ENCODE results near the gene SSBP3. TPM values are rescaled to one million over a fixed set of nuclear protein-coding genes. Genes with fewer than 3 reads are reported as not detected.
A peak's percentile ranks its signal among the peaks of the same experiment; 100 is the strongest.

SSBP3 gene
- total and polyA plus RNA-seq, 2 of the 13 experiments (the other 11 are each of a cell fraction or from before 2014, with no cell fraction given): 8.5 to 17.6 TPM

DNA sequence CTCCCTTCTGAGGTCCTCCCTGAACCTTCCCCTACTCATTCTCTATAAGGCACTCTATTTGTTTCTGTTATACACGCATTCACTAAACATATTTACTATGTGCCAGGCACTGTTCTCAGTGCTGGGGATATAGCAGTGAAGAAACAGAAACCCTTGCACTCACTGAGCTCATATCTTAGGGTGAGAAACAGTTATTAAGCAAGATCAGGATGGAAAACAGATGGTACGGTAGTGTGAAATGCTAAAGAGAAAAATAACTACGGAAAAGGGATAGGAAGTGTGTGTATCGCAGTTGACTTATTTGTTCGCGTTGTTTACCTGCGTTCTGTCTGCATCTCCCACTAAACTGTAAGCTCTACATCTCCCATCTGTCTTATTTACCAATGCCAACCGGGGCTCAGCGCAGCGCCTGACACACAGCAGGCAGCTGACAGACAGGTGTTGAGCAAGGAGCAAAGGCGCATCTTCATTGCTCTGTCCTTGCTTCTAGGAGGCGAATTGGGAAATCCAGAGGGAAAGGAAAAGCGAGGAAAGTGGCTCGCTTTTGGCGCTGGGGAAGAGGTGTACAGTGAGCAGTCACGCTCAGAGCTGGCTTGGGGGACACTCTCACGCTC is 206.9 kb downstream of the SSBP3 start (continued):
- peak; percentile 43; the same call in 1 of the 2 replicates for TF ChIP-seq ZNF768 (CRISPR knock-in tag; IDR thresholded peaks at IDR 0.05)
- TF ChIP-seq RXRA (CRISPR knock-in tag; IDR thresholded peaks at IDR 0.05): 0 out of 2 replicates have a peak, but pooled peaks have one; percentile 8
- TF ChIP-seq TOPORS (CRISPR knock-in tag; IDR thresholded peaks at IDR 0.05): 0 out of 2 replicates have a peak, but pooled peaks have one; percentile 59
- no peak for TF ChIP-seq HMG20B (CRISPR knock-in tag; conservative IDR thresholded peaks at IDR 0.05)
- TF ChIP-seq KIAA2018 (CRISPR knock-in tag; IDR thresholded peaks at IDR 0.05; ENCODE audit: borderline replicate concordance): no peak
- peak; percentile 49; the same call in 1 of the 2 replicates for TF ChIP-seq PPARG (CRISPR knock-in tag; conservative IDR thresholded peaks at IDR 0.05)
- no peak for TF ChIP-seq ZNF883 (CRISPR knock-in tag; IDR thresholded peaks at IDR 0.05; ENCODE audit: not compliant biosample characterization)
- no peak for TF ChIP-seq SMARCE1 (IDR thresholded peaks at IDR 0.05; ENCODE audit: borderline replicate concordance)
- TF ChIP-seq ZSCAN31 (CRISPR knock-in tag; IDR thresholded peaks at IDR 0.05; ENCODE audit: low read depth): no peak
- no peak for TF ChIP-seq ZNF138 (CRISPR knock-in tag; IDR thresholded peaks at IDR 0.05; ENCODE audit: low read depth)
- no peak for TF ChIP-seq THAP11 (CRISPR knock-in tag; IDR thresholded peaks at IDR 0.05)
- 0 out of 2 replicates have a peak, but pooled peaks have one; percentile 16 for TF ChIP-seq HMG20A (CRISPR knock-in tag; IDR thresholded peaks at IDR 0.05; ENCODE audit: borderline replicate concordance)
- TF ChIP-seq SYNCRIP (IDR thresholded peaks at IDR 0.05; ENCODE audit: insufficient read depth, low read depth, low read length): no peak
- TF ChIP-seq RBFOX2 (IDR thresholded peaks at IDR 0.05; ENCODE audit: low read depth, low read length): no peak
- no peak for TF ChIP-seq BCL3 (CRISPR knock-in tag; IDR thresholded peaks at IDR 0.05)
- TF ChIP-seq CBX1 (IDR thresholded peaks at IDR 0.05; ENCODE audit: low read depth): no peak
- TF ChIP-seq CHD2 (IDR thresholded peaks at IDR 0.05; ENCODE audit: low read depth, low read length): no peak
- no peak for TF ChIP-seq ESRRA (CRISPR knock-in tag; IDR thresholded peaks at IDR 0.05; ENCODE audit: low read depth)
- no peak; the same call in none of the 2 replicates for TF ChIP-seq CEBPG (CRISPR knock-in tag; IDR thresholded peaks at IDR 0.05)
- no peak for TF ChIP-seq ARNTL (CRISPR knock-in tag; IDR thresholded peaks at IDR 0.05)
- no peak for TF ChIP-seq KLF6 (CRISPR knock-in tag; IDR thresholded peaks at IDR 0.05)
- no peak for TF ChIP-seq MTF2 (CRISPR knock-in tag; IDR thresholded peaks at IDR 0.05; ENCODE audit: borderline replicate concordance)
- no peak for TF ChIP-seq ZNF441 (CRISPR knock-in tag; IDR thresholded peaks at IDR 0.05; ENCODE audit: borderline replicate concordance)
- no peak for TF ChIP-seq ZNF451 (CRISPR knock-in tag; IDR thresholded peaks at IDR 0.05)
